Measurements from ENCODE around the gene CDC42BPB. TPM values are rescaled to one million over a fixed set of nuclear protein-coding genes. Genes with fewer than 3 reads are reported as not detected.
A peak's percentile ranks its signal among the peaks of the same experiment; 100 is the strongest.

The CDC42BPB gene
- total and polyA plus RNA-seq, 2 of the 13 experiments (the other 11 are each of a cell fraction or from before 2014, with no cell fraction given): 19.7 to 32.3 TPM

- TF ChIP-seq FOXO1 (CRISPR knock-in tag; IDR thresholded peaks at IDR 0.05) (0 out of 2 replicates have a peak, but pooled peaks have one; percentile 25), HMGXB3 (CRISPR knock-in tag; IDR thresholded peaks at IDR 0.05; ENCODE audit: borderline replicate concordance) (no peak; the same call in 1 of the 2 replicates), HMGXB4 (CRISPR knock-in tag; IDR thresholded peaks at IDR 0.05; ENCODE audit: borderline replicate concordance in 1 of 2, low read depth in 1 of 2) (peak; percentile 30 to 50; a peak in 2 of 4 replicates), ZNF10 (CRISPR knock-in tag; IDR thresholded peaks at IDR 0.05; ENCODE audit: borderline replicate concordance, low read depth) (no peak), ZNF781 (CRISPR knock-in tag; IDR thresholded peaks at IDR 0.05; ENCODE audit: borderline replicate concordance, not compliant biosample characterization) (peak; percentile 60), ZNF558 (CRISPR knock-in tag; IDR thresholded peaks at IDR 0.05; ENCODE audit: borderline replicate concordance) (no peak), ZNF12 (CRISPR knock-in tag; IDR thresholded peaks at IDR 0.05) (no peak), RFX1 (IDR thresholded peaks at IDR 0.05) (no peak), ZNF260 (CRISPR knock-in tag; IDR thresholded peaks at IDR 0.05; ENCODE audit: borderline replicate concordance, low read depth) (no peak), SOX13 (IDR thresholded peaks at IDR 0.05) (no peak), SOX13 (CRISPR knock-in tag; conservative IDR thresholded peaks at IDR 0.05 in 1 of 2, IDR thresholded peaks at IDR 0.05 in 1 of 2) (no peak; a peak in 2 of 4 replicates), LCORL (IDR thresholded peaks at IDR 0.05) (no peak), LCORL (CRISPR knock-in tag; IDR thresholded peaks at IDR 0.05) (peak; percentile 98), ZNF652 (CRISPR knock-in tag; IDR thresholded peaks at IDR 0.05; ENCODE audit: borderline replicate concordance, low read depth) (no peak), ZNF501 (CRISPR knock-in tag; IDR thresholded peaks at IDR 0.05) (peak; percentile 47; the same call in 1 of the 2 replicates), ZNF20 (CRISPR knock-in tag; IDR thresholded peaks at IDR 0.05) (no peak), ZNF678 (CRISPR knock-in tag; IDR thresholded peaks at IDR 0.05) (no peak), ZNF138 (CRISPR knock-in tag; IDR thresholded peaks at IDR 0.05; ENCODE audit: low read depth) (no peak), STAG1 (CRISPR knock-in tag; IDR thresholded peaks at IDR 0.05) (no peak; the same call in 1 of the 2 replicates)
- TF ChIP-seq, protein P1, sequence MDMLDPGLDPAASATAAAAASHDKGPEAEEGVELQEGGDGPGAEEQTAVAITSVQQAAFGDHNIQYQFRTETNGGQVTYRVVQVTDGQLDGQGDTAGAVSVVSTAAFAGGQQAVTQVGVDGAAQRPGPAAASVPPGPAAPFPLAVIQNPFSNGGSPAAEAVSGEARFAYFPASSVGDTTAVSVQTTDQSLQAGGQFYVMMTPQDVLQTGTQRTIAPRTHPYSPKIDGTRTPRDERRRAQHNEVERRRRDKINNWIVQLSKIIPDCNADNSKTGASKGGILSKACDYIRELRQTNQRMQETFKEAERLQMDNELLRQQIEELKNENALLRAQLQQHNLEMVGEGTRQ (IDR thresholded peaks at IDR 0.05; ENCODE audit: low read depth, low read length): no peak
- TF ChIP-seq, protein P1 (CRISPR knock-in tag; IDR thresholded peaks at IDR 0.05; ENCODE audit: borderline replicate concordance): no peak
These were observed 46.4 kb upstream of the CDC42BPB start (continued) for GRCh38 chr14:103103461-103104388.
